ENCODE results near the gene LRRFIP2.
A peak's percentile ranks its signal among the peaks of the same experiment; 100 is the strongest.
"Not testable (repeated sequence)": the region's sequence is repeated elsewhere in the genome, so short reads cannot be mapped to it uniquely, and the experiment has no call there.

Gene LRRFIP2

DNA sequence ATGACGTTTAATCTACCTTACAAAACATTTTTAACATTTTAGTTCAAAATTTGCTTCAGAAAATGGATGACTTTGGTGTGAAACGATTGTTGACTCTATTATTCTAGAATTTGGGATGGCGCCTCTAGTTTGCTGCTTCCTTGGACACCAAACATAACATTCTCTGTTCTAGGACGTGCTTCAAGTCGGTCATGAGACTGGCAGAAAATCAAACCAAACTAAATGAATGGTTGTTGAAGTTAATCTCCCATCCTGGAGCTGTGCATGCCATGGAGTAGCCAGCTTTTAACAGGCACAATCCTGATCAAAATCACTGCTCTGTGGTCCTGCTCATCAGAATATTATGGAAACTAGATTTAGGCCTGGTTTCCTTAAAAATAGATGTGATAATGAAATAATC, 9.6 kb upstream of the LRRFIP2 start:
- DNase-seq (ENCODE audit: low spot score), result peak; percentile 33

DNA sequence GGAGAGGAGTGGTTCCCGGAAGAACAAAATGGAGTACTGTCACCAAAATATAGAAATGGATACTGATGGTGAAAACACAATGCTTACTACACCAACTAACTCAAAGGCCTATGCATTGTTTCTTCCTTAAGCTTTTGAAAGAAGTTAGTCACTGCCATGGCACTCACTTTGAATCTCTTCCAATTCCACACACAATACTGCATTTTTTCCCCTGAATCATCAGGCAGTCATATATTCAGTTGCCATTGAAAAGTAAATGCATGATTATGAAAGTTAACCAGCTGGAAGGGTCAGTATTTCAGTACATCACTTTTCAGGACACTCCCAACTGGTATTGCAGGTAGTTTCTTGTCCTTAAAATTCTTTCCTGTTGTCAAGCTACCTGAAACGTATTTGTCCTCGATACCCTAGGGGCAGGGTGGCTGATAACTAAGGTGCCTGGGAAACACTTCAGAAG, 9.0 kb upstream of the LRRFIP2 start:
- peak; percentile 91 for DNase-seq (ENCODE audit: low spot score)

DNA sequence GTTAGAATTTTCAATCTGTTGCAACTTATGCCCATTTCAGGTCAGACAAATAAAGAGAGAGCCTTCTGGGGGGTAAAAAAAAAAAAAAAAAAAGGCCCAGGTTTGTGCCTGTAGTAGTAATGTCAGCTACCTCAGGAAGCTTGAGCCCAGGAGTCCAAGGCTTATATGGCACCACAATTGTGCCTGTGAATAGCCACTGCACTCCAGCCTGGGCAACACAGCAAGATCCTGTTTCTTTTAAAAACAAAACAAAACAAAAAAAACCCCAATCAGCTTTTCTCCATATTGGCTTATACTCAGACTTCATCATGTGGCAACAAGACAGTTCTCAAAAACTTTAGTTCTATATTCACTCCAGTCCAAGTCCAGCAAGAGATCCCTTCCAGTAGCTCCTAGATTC, 8.4 kb upstream of the LRRFIP2 start:
- no peak for DNase-seq (ENCODE audit: low spot score)

DNA sequence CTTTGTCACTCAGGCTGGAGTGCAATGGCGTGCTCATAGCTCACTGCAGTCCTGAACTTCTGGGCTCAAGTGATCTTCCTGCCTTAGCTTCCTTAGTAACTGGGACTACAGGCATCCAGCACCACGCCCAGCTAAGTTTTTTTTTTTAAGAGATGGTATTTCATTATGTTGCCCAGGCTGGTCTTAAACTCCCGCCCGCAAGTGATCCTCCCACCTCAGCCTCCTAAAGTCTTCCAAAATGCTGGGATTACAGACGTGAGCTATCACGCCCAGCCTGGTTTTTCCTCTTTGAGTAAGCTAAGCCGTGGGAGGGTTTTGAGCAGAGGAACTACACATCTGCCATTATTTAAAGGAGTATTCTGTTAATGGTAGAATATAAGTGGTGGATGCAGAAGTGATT, 7.4 kb upstream of the LRRFIP2 start:
- DNase-seq (ENCODE audit: low spot score), result no peak

DNA sequence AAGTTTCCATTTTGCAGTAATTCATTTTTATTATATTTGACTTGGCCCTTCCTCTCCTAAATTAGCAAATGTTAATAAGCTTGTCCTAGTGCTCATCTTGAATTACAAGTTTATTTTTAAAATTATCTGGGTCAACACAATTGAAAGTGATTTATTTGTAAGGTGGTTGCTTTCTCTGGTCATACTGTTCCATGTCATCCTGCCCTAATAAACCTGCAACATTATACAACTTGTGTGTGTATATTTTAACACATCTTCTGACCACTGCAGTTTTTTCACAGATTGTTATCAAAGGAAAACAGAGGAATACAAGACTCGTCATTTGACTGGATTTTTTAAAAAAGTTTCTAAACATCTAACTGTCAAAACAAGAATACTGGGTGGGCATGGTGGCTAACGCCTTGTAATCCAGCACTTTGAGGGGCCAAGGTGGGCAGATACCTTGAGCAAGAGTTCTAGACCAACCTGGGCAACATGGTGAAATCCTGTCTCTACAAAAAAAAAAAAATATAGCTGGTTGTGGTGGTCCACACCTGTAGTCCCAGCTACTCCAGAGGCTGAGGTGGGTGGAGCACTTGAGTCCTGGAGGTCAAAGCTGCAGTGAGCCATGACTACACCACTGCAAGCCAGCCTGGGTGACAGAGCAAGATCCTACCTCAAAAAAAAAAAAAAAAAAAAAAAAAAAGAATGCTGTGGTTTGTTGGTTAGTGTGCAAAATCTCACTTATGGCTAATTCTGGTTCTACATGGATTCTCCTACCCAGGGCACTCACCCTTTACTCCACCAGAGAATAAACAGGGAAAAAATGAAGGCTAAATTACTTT, 5.0 kb upstream of the LRRFIP2 start:
- peak; percentile 64 for DNase-seq (ENCODE audit: low spot score)

DNA sequence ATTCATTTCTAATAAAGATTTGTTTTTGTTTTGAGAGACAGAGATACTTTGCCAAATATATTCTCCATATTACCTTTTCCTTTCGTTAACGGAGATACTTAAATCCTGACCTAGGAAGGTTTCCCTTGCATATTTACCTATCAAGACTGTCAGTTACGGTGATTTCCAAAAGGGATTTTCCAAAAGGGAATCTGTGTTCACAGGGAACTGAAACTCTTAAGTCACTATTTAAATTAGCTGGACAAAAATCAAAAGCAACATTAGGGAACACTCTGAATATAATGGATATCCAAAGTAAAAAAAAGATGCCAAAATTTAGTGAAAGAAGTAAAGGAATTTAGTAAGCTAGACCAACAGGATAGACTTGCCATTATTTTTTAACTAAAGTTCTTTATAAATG, 576 bp downstream of the LRRFIP2 start:
- DNase-seq (ENCODE audit: low spot score), result peak; percentile 62

DNA sequence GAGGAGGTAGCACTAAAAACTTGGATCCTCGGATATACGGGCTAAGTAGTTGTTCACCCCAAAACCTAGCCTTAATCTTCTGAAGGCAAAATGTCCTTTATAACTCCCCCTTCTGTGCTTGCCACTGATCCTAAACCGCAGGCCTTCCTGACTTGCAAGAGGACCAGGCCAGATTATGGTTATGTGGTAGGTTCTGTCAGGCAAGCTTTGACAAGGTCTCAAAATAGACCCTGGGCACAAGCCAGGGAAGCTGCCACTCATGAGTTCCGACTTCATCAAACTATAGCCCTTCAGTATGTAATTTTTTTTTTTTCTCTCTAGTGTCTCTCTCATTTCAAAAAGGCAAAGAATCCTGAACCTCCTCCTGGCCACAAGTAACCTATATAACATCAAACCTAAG, 3.2 kb downstream of the LRRFIP2 start:
- no peak for DNase-seq (ENCODE audit: low spot score)

DNA sequence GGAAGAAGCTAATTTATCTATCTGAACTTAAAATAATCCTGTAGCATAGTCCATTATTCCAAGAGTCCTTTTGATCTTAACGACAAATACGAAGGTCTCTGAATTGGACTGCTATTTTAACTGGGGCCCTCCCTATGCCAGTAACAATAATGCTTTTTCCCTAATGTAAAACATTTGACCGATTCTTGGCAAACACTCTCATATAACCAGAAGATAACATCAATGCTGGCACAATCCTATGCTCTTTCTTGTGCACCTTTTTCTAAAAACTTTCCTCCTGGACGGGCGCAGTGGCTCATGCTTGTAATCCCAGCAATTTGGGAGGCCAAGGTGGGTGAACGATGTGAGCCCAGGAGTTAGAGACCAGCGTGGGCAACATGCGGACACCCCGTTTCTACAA, 3.9 kb downstream of the LRRFIP2 start:
- no peak for DNase-seq (ENCODE audit: low spot score)

DNA sequence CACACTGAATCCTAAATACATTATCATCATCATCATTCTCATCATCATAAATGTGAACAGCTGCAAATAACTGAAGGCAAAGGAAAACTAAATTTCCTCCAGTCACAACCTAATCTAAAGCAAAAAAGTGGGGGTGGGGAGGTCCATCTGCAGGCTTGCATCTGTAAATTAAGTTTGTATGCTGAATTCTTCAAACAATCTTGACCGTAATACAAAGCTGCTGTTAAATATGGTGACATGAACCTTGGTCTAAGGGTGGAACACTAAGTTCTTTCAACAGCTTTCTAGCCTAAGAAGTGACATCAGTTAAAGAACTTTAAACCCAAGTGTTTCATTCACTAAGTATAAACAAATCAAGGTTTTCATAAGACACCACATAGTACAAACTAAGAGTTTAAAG, 4.3 kb downstream of the LRRFIP2 start:
- DNase-seq (ENCODE audit: low spot score), result no peak

DNA sequence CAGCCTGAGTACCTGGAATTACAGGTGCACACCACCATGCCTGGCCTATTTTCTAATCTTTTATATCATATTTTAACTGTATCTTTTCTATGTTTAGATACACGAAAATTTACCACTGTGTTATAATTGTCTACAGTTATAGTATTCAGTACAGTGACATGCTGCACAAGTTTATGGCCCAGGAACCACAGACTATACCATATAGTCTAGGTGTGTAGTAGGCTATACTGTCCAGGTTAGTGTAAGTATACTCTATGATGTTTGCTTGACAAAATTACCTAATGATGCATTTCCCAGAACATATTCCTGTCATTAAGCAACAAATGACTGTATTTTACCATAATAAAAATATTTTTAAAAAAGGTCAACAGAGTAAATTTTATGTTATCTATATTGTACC, 5.5 kb downstream of the LRRFIP2 start:
- DNase-seq (ENCODE audit: low spot score), result no peak

DNA sequence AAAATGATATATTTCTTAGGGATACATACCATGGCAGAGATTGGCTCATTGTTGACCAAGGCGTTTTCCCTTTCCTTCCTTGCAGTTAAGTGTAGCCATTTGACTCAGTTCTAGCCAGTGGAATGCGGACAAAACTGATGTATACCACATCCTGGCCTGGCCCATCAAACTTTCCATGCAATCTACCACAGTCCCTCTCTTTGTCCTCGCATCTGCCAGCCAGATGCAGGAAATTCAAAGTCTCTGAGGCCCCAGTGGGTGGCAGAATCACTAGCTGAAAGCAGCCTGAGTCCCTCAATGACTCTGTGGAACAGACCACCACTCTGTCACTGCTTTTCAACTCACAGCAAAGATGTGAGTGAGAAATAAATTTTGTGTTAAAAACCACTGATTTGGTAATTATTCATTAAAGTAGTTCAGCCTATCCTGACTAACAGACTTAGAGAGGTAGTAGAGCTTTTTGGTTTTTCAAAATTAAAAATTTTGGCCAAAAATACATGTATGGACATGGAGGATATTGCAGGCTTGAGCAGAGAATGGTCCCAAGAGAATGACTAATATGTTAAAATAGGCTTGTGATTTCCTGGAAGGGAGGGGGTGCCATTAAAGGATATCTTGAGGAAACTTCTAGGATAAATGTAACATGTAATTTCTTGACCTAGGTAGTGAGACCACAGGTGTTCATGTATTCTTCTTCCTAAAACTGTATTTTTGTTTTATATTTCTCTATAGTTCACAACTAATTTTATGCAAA, 10.9 kb downstream of the LRRFIP2 start:
- DNase-seq (ENCODE audit: low spot score), result peak; percentile 38

DNA sequence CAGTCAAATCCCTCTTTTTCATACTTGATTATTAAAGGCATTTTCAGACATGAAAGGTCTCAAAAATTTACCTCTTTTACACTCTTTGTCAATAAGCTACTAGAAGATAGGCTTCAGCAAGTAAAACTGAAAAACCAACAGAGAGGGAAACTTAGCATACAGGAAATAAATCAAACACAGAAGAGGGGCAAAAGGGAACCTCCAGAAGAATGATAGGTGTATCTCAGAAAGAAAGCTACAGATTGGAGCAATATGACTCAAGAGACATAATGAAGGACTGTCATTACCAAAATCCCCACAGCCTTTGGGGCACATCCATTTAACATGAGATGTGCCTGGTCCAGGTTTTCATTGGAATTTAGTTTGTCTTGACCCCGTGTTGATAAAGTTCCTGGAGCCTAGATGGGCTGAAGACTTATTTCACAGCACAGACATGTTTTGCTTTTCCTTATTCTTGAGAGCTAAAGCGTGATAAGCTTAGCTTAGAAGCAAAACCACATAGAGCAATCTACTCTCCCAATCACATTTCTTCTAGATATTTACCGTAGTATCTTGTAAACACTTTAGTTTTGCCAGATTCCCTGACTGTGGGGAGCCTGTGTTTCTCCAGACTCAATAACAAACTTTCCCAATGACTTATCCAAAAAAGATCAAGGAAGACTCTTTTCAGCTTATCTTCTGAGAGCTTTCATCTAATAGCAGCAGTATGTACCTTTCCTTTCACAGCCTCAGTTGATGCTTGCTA, 11.7 kb downstream of the LRRFIP2 start:
- DNase-seq (ENCODE audit: low spot score), result no peak

DNA sequence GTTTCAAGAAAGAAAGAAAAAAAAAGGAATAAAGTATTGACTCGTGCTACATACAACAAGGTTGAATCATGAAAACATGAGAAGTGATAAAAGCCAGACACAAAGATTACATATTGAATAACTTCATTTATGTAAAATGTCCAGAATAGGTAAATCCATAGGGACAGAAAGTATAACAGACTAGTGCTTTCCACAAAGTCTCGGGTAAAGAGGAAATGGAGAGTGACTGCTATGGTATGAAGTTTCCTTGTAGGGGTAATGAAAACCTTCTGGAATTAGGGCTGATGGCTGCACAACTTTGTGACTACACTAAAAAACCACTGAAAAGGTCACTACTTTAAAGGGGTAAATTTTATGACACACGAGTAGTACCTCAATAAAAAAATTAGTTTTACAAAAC, 13.0 kb downstream of the LRRFIP2 start:
- no peak for DNase-seq (ENCODE audit: low spot score)

DNA sequence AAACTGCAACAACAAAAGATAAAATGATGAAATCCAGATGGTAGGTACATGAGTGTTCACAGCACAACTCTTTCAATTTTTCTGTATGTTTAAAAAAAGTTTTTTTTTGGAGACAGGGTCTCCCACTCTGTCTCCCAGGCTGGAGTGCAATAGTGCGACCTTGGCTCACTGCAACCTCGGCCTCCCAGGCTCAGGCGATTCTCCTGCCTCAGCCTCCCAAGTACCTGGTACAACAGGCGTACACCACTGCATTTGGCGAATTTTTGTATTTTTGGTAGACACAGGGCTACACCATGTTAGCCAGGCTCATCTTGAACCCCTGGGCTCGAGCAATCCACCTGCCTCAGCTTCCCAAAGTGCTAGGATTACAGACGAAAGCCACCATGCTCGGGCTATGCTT, 18.6 kb downstream of the LRRFIP2 start:
- DNase-seq (ENCODE audit: low spot score), result no peak

DNA sequence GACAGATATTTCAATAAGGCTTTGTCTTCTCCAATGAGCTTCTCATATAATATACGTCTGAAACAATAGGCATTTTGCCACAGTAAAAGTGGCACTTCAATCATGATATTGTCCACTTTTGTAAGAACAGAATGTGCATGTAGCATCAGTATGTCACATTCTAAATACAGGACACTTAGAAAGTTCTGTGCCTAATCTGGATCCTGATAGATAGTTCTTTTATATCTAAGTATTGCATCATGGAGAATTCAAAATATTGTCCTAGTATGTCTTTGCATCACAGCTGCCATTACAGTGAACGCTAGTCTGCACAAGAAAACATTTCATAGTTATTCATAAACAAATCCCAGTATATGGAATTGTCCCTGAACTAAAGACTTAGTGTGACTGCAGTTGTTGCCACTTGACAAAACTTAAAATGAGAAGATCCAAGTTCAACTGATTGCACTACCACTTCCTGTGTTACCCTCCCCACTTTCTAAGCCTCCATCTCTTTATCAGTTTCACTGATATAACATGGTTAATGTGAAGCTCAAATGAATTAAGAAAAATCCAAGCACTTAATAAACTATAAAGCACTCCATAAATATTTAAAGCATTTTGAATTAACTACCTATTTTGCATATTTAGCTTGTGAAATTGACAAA, 19.6 kb downstream of the LRRFIP2 start:
- DNase-seq (ENCODE audit: low spot score), result no peak

DNA sequence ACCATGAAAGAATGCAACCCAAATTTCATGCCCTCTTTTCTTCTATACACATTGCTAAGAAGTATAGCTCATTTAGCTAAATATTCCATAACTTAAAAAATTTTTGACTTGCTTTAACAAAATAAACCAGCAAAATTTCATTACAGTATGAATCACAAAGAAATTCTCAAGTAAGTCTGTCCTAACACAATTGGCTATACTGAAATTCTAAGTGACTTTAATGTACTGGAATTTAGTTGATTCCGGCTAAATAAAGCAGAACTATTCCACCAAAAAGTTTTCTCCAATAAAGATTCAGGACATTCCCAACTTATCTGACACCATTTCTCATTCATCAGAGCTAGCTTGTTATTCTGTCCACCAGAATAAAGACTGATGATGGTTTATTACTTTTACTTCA, 23.8 kb downstream of the LRRFIP2 start:
- DNase-seq (ENCODE audit: low spot score), result no peak

DNA sequence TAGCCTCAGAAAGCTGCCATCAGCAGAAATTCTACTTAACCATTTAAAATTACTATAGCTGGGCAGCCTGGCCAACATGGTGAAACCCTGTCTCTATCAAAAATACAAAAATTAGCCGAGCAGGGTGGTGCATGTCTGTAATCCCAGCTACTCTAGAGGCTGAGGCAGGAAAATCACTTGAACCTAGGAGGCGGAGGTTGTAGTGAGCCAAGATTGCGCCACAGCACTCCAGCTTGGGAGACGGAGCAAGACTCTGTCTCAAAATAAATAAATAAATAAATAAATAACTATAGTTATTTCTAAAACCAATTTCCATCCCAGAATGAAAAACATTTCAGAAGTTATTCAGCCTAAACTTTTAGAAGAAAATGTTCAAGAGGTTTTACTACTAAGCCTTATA, 25.1 kb downstream of the LRRFIP2 start:
- no peak for DNase-seq (ENCODE audit: low spot score)

DNA sequence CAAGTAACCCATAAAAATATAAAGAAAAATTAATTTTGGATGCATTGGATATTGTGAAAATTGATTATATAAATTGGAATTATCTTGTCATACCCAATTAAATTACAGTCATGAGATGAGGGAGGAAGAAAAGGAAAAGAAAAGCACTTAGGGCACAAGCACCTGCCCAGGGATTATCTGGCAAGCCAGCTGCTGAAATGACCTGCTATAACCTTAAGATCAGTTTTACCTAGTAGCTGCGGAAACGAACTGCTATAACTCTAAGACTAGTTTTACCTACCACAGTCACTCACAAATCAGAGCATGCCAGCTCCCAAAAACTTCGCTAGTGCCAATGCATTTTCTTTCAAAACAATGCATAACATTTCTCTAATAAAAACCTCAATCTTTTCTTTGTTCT, 26.2 kb downstream of the LRRFIP2 start:
- no peak for DNase-seq (ENCODE audit: low spot score)

DNA sequence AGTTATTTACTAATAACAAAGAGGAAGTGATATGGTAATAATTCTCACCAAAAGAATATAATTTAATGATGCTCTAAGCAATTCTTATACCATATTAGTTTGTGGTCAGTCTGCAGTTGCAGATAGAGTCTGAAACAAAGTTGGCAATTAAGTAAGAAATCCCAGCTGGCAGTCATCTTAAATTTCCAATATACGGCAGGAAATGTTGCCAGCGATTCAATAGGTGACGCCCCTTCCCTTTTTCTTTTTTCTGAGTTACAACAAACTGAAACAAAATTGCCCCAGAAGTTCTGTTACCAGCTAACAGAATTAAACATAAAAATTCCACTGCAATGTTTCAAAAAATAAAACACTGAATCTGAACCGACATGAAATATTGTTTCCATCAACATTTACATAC, 26.7 kb downstream of the LRRFIP2 start:
- no peak for DNase-seq (ENCODE audit: low spot score)

DNA sequence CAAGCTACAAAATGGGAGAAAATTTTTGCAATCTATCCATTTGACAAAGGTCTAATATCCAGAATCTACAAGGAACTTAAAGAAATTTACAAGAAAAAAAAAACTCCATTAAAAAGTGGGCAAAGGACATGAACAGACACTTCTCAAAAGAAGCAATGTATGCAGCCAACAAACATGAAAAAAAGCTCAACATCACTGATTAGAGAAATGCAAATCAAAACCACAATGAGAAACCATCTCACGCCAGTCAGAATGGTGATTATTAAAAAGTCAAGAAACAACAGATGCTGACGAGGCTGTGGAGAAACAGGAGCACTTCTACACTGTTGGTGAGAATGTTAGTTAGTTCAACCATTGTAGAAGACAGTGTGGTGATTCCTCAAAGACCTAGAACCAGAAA, 27.5 kb downstream of the LRRFIP2 start:
- DNase-seq (ENCODE audit: low spot score), result not testable (repeated sequence)

DNA sequence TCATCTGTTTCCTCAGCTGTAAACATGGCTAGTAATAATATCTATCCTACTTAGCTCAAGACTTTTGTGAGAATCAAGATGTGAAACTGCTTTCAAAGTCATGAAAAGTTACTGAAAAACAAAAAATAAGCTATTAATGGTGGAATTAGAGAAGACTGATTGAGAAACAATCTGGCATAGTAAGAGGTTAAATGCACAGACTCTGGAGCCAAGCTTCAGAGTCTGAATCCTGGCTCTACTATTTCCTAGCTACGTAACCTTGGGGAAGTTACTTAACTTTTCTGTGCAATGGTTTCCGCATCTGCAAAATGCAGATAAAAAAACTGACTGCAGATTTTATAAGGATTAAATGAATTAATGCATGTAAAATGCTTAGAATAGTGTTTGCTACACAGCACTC, 28.8 kb downstream of the LRRFIP2 start:
- no peak for DNase-seq (ENCODE audit: low spot score)

DNA sequence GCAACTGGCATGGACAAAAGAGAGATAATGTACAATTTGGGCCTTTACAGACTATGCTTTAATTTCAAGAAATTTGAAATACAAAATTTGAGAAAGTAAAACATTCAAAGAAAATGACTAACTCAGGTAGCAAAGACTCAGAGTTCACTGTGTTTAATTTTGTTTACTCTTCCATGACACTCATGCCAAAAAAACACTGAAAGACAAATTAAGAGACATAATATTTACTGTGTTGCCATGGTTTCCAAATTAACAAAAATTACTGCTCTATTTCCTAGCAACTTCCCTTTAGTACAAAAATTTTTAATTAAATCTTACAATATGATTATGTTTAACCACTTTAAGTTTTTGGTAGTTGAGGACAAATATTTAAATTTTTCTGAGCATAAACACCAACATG, 29.6 kb downstream of the LRRFIP2 start:
- DNase-seq (ENCODE audit: low spot score), result peak; percentile 15
